Stimulated activated CD4-positive, alpha-beta T cell treated with anti-CD3 and anti-CD28 coated beads, Interleukin-1b, Interleukin-23, amount 100 ng/mL, for 24 hours (primary cell): ENCODE results near the gene RFXANK.
"Not testable (repeated sequence)": the region's sequence is repeated elsewhere in the genome, so short reads cannot be mapped to it uniquely, and the experiment has no call there.

Experiments
- DNase-seq, 4 experiments: peaks; one replicate each; pipeline ENCODE4 v3.0.0-alpha.2; 2020; ENCODE audit warnings: low read depth in 4 of 4, low spot score in 1 of 4

The RFXANK gene, protein sequence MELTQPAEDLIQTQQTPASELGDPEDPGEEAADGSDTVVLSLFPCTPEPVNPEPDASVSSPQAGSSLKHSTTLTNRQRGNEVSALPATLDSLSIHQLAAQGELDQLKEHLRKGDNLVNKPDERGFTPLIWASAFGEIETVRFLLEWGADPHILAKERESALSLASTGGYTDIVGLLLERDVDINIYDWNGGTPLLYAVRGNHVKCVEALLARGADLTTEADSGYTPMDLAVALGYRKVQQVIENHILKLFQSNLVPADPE

DNA sequence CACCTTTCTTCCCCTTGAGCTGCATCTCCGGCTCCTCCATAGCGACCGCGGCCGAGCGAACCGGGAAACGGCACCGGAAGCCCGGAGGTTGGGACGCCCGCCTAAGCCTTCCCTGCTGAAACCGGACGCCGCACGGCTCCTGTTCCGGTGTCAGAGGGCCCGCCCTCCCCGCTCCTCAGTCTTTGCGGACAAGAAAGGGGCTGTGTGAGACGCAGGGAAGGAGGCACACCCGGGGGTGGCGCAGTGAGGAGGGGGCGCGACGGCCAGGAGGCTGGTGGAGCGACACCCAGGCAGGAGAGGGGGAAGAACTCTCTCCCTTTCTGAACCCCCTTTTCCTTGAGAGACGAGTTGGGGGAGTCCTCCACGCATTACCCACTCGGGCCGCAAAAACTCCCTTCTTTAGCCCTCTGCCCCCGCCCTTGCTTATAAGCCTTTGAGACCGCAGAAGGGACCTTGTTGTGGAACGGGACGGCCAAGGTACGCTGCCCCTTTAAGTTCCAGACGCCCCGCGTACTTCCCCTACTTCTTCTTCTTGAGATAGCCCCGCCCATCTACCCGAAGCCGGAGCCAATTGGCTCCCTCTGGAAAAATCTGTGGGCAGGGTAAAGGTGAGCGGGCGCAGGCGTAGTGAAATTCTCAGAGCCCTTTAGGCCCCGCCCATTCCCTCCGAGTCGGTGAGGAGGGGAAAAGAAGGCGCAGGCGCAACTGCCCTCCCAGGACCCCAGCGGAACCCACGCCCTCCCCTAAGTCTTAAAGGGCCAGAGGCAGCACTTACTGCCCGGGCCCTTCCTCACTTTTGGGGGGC is at the start of gene RFXANK, which contains the start of gene BORCS8:
Gene RFXANK (plus strand): TSS at position 181 of the 805 bp plus-strand sequence. CDS start 1,689 bp downstream, outside the sequence.
Gene BORCS8 (minus strand): TSS at position 75 of the 805 bp plus-strand sequence. CDS start 35 bp downstream, at position 40.
- peak; percentile 95 to 98 (median 98) for DNase-seq

DNA sequence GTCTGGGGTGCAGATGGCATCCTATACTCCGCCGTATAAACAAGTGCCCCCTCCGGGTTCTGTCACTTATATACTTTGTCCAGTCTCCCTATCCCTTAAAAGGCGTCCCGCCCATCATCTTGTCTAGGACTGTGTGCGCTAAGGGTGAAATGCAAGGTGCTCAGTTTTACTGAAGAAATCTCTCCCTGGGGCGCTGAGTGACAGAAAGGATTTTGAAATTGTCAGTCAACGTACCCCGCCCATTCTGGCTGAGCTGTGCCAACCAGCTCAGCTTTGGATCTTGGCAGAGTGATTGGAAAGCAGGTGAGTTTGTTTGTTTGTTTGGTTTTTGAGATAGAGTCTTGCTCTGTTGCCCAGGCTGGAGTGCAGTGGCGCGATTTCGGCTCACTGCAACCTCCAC is 49.7 kb upstream of the RFXANK start:
- DNase-seq = no peak

DNA sequence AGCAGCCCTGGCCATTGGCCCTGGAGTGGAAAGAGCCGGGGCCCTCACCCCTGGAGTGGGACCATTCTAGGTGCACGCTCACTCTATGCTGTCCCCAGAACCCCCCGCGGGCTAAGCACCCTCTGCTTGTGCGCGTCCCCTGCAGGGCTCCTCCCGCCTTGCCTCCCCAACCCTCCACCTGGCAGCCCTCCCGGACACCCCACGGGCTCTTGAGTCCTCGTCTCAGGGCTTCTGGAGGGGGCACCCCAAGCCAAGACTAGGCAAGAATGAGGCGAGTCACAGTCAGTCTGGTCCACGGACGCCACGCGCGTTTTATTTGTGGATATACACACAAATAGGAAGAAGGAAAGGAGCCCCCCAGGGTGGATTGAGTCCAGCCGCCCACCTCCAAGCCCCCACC is 46.8 kb upstream of the RFXANK start:
- no peak for DNase-seq

DNA sequence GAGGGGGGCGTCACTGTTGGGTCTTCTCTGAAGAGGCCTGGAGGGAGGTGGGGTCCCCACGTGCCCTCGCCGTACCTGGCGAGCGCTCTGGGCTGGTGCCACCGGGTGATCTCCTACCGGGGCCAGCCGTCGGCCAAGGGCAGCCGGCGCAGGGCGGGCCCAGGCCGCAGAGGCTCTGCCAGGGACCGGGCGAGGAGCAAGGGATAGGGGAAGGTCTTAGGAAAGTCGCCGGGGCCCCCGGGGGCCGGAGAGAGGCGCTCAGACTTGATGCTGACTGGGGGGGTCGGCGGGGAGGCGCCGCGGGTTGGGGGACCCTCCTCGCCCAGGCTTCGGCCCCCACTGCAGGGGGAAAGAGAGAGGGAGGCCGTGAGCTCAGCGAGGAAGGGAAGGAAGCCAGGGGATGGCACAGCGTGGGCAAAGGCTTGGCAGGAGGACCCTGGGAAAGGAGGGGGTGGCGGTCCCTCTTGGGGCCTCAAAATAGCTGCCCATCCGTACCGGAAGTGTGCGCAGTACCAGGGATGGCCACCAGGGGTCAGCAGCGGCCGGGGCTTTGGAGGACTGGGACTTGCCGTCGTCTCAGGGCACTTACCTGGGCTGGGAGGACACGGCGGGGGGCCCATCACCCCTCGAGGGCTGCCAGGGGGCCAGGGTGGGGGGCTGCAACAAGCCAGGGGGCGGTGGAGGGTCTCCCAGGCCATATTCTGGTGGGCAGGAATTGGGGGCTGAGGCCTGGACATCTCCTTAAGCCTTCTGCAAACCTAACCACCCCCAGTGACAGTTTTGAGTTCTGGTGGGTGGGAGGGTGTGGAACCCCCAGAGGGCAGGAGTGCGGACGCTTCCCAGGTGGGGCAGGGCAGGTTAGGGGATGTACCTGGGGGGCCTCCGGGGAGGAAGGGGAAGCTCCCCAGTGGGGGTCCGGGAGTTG is 46.1 kb upstream of the RFXANK start:
- peak; percentile 73 to 90 (median 78) for DNase-seq

DNA sequence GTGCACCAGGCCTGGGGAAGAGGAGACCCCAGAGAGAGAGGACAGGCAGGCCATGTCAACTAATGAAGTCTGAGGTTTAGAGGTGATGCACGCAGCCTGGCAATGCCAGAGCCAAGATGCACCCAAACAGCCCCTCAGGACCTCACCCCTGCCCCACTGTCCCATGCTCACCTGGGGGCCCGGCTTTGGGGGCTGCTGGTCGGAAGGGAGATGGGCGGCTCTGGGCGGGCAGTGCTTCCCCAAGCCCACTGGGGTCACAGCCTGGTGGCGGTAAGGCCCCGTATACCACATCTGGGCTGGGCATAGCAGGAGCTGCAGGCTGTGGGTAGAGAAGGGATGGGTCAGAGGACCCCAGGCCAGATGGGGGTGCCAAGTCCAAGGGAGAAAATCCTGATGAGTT is 45.2 kb upstream of the RFXANK start:
- DNase-seq = no peak

DNA sequence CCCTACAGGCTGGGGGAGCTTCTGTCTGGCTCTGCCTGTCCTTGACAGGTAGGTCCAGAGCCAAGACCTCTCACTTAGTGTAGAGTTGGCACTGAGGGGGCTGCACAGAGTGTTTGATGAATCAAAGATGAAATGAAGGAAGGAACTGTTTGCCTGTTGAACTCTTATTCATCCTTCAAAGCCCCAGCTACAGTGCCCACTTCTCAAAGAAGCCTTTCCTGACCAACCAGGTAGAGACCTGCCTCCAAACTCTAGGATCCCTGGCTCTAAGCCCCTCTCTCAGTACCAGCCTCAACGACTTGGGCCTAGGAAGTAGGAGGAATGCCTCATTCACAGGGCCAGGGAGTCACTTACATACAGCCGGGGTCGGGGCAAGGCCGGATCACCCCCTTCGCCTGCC is 44.7 kb upstream of the RFXANK start:
- no peak for DNase-seq

DNA sequence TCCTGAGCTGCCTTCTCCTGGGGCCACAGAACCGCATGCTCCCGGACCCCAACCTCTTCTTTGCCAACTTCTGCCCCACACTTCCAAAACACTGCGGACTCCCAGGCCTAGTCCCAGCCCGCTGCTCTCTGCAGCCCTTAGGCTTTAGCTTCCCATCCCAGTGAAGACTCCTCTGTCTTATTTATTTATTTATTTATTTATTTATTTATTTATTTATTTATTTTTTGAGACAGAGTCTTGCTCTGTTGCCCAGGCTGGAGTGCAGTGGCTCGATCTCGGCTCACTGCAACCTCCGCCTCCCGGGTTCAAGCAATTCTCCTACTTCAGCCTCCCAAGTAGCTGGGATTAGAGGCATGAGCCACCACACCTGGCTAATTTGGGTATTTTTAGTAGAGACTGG is 43.6 kb upstream of the RFXANK start:
- not testable (repeated sequence) for DNase-seq

DNA sequence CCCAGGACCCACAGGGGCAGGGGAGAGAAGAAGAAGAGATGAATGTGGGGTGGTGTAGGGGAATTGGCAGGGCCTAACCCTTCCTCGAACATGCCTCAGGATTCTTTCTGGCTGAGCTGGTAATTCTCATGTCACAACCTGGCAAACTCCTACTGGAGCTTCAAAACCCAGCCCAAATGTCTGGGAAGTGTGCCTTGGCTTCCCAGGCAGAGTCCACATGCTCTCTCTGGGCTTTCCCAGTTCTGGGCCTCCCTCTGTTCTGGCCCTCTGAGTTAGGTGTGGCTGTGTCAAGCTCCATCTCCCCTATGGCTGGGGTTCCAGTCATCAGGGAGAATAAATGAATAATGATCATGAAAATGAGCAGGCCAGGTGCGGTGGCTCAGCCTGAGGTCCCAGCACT is 42.6 kb upstream of the RFXANK start:
- DNase-seq = no peak

DNA sequence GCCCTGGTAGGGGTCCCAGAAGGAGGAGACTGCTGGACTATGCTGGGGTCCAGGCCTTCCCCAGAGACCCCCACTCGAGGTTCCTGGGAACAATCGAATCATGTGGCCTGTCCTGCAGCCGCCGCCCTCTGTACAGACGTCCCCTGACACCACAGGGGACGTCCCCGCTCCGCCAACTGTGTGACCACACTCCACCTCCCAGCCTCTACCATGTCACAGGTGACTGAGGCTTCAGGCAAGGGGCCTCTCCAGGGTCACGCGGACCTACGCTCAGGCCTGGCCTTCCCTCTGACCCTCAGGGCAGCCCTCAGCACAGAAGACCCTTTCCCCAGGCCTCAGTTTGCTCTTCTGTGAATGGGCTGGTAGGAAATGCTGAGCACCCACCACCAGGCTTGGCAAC is 40.6 kb upstream of the RFXANK start:
- DNase-seq = no peak

DNA sequence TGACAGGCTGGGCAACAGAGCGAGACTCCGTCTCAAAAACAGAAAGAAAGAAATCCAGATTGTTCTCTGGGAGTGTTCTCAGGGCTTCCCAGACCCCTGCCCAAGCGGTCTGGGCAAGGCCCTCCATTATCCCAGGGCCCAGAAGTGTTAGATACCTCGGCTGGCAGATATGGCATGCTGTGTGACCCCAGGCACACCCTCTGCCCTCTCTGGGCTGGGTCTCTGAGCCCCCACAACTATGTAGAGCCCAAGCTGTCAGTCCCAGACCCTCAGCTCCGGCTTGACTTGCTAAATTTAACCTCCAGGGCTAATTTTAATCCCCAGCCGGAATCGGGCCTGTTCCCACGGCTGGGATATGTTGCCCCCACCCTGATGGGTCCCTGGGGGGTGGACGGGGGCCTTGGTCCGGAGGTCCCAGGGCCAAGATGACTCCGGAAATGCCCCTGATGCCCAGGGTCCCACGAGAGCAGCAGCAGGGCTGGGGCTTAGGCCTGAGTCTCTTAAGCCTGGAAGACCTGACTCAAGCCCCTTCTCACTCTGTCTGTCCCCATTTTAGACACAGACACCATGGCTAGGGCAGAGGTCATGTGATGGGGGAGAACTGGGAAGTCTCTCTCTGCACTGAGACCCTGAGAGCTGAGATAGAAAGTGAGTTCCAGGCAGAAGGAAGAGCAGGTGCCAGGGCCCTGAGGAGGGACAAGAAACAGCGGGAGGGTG is 39.2 kb upstream of the RFXANK start:
- DNase-seq = no peak

DNA sequence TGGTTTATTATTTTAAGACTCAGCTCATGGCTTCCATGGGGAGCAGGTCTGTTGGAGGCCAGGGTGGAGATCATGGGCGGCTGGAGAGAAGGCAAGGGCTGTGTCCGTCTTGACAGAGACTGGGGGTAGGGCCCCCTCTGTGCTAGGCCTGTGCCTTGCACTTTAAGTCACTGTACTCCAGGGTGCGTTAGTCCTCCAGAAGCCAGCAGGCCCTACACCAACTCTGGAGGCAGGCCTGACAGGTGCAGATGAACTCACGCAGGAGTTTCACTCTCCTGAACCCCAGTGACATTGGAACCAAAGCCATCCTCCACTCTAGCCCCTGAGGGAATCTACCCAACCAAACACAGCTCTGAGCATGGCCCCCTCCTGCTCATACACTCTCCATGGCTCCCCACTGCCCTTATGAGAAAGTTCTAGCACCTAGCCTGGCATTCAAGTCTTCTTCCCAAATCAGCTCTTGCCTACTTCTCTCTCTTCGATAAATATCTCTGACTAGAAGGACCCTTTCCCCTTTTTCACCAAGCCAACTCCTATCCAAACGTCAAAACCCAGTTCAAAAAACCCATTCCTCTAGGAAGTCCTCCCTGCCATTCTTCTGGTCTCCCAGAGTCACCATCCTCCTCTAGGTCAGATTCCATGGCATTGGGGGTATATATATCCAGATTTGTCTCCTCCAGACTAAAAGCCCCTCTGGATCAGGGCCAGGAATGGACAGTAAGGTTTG is 37.1 kb upstream of the RFXANK start:
- DNase-seq = no peak

DNA sequence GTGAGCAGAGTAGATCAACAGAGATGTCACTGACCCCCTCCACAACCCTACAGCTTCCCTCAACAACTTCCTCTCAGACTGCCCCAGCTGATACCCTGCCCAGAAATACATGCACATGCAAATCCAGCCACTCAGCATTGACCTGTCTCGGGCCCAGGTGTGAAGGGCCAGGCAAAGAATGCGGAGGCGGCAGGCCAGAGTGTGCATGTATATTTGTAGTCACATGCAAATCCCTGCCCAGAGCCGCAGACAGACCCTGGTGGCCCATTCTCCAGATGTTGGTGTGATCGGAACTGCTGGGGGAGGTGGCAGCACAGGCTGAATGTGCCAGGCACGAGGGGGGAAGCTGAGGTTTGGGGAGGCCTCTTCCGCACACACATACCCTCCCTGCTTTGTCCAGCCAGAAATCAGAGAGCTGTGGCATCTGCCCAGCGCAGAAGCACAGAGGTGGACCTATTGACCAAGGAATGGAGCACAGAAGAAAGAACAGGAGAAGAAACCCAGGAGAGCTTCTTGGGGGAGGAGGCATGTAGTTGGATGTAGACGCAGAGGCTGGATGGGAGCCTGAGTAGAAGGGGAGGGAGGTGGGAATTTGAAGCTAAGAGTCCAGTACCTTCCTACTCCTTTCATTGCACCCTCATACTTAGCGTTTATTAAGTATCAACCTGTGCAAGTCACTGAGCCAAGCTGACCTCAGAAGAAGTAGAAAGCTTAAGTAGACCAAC is 36.4 kb upstream of the RFXANK start:
- no peak for DNase-seq

DNA sequence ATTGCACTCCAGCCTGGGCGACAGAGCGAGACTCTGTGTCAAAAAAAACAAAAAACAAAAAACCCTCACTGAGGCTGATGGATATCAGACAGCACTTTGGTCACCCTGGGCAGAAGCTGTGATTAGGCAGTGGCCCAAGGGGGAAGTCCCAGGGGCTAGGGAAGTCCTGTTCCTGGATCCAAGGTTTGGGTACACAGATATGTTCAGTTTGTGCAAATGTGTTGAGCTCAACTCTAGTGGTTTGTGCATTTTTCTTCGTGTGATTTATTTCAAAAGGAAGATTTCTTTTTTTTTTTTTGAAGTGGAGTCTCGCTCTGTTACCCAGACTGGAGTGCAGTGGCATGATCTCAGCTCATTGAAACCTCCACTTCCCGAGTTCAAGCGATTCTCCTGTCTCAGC is 34.2 kb upstream of the RFXANK start:
- no peak for DNase-seq

DNA sequence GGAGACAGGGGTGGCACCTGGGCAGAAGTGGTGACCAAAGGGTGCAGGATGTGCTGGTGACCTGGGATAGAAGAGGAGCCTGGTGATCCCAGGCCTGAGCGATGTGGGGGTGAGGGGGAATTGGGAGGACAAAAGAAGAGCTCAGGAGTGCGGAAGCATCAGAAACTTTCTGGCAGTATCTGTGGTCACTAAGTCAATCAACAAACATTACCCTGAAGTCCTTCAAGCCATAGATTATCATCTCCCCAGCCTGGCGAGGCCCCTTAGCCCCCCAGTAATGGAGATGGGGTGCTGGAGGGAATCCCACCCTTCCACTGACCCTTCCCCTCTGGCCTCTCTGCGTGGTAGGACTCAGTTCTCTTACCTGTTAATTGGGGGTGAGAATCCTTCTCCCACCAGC is 32.5 kb upstream of the RFXANK start:
- DNase-seq = no peak

DNA sequence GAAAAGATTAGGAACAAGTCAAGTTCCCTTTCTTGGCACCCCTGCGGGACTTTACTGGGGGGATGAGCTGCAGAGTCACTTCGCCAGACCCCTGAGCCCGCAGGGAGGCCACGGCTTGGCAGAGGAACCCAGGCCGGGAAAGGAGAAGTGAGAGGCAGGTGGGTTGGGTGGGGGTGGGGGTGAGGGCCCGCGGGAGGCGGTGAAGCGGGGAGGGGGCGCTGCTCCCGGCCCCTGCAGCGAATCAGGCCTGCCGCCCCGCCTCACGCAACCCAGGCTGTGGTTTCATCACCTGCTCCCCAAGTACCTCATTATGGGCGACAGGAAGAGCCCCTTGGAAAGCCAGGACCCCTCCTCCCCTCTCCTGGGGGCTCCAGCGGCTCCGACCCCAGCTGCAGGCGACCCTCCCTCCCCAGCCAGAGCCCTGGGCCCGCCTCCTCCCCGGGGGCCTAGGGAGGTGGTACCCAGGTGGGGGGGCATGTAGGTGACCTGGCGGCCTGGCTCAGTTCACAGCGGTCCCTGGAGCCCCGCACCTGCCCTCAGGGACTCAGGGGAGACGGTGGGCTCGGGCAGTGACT is 31.5 kb upstream of the RFXANK start:
- DNase-seq = no peak

DNA sequence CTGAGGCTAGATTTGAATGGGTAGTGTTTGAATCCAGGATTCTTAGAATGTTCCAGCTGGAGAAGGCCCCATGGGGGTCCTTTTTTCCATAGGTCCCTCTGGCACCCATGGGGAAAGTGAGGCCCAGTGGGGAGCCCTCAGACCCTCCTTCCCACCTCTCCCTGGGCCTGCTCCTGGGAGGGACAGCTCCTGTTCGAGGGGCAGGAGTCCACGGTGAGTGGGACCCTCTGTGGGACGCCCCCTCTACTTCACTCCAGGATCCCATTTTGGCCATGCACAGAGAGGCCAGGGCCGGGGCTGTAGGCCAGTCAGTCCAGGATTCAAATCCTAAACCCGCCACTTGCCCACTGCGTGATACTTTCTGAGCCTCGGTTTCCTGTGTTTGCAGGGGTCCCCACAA is 29.6 kb upstream of the RFXANK start:
- no peak for DNase-seq

DNA sequence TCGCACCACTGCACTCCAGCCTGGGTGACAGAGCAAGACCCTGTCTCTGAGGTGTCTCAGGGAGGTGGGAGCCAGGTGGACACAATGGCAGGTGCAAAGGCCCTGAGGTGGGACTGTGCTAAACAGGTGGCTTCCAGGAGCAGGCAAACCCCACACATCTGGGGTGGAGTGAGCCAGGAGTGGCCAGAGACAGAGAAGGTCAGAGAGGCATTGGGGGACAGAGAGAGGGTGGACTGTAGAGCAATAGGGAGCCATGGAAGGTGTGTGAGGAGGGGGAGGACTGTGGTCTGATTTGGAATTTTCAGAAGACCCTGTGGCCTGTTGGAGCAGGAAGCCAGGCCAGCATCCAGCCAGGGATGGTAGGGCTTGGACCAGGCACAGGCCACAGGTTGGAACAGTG is 26.7 kb upstream of the RFXANK start:
- no peak for DNase-seq

DNA sequence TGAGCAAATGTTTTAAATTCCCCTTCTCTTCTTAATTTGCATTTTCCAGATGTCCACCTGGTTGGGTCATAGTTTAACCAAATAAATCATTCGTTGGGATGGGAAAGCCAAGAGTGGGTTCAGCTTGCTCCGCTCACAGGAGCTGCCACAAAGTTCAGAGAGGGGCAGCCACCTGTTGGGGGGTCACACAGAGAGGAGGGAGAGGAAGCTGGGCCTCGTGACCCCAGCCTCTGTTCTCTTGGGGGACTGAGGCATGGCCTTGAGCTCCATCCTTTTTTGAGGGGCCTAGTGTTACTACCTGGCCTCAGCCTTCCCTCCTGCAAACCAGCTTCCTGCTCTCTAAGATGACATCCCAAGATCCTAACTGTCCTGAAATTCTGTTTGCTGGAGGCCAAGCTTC is 24.4 kb upstream of the RFXANK start:
- DNase-seq = no peak
